A172 (cell line): ENCODE data around the gene LILRA5. TPM values are rescaled to one million over a fixed set of nuclear protein-coding genes. Genes with fewer than 3 reads are reported as not detected.
"Not testable (repeated sequence)": the region's sequence is repeated elsewhere in the genome, so short reads cannot be mapped to it uniquely, and the experiment has no call there.

Source experiments
- DNase-seq: peaks from one replicate; pipeline ENCODE4 v3.0.0-alpha.2; 2015; ENCODE audit warnings: low spot score
- total RNA-seq: library from RNA; depleted of rRNA; stranded (reverse); fragments of >200 nt; shearing (Covaris generic); gene quantifications from 2 replicates; pipeline ENCODE4 v1.2.3, GENCODE V29; 2014; rRNA removed

LILRA5 gene
- total RNA-seq = not detected in 2 replicates

GRCh38 chr19:54312436-54313377, at the start of gene LILRA5:
Gene LILRA5 (minus strand): TSS chr19:54313166. CDS start chr19:54313019, 147 bp downstream.
- DNase-seq = no peak

- DNase-seq = not testable (repeated sequence)
These were observed 48.9 kb upstream of the LILRA5 start for GRCh38 chr19:54361680-54362422.

GRCh38 chr19:54359149-54359820, 46.3 kb upstream of the LILRA5 start:
- not testable (repeated sequence) for DNase-seq

GRCh38 chr19:54357381-54357780, 44.4 kb upstream of the LILRA5 start:
- DNase-seq = no peak

- no peak for DNase-seq
These were observed 43.6 kb upstream of the LILRA5 start for GRCh38 chr19:54356444-54357056.

- DNase-seq = no peak
These were observed 42.7 kb upstream of the LILRA5 start for GRCh38 chr19:54355675-54356074.

- DNase-seq = no peak
These were observed 41.8 kb upstream of the LILRA5 start for GRCh38 chr19:54354761-54355160.

- no peak for DNase-seq
These were observed 39.6 kb upstream of the LILRA5 start for GRCh38 chr19:54352546-54352945.

GRCh38 chr19:54352041-54352440, 39.1 kb upstream of the LILRA5 start:
- no peak for DNase-seq

GRCh38 chr19:54351474-54351873, 38.5 kb upstream of the LILRA5 start:
- no peak for DNase-seq

- no peak for DNase-seq
These were observed 33.0 kb upstream of the LILRA5 start for GRCh38 chr19:54345938-54346386.

- no peak for DNase-seq
These were observed 30.9 kb upstream of the LILRA5 start for GRCh38 chr19:54343868-54344267.

GRCh38 chr19:54341295-54341694, 28.3 kb upstream of the LILRA5 start:
- DNase-seq = no peak

- no peak for DNase-seq
These were observed 26.8 kb upstream of the LILRA5 start for GRCh38 chr19:54339646-54340358.

GRCh38 chr19:54338521-54338920, 25.6 kb upstream of the LILRA5 start:
- DNase-seq = no peak

GRCh38 chr19:54337858-54338230, 24.9 kb upstream of the LILRA5 start:
- no peak for DNase-seq

GRCh38 chr19:54336893-54337857, 24.2 kb upstream of the LILRA5 start:
- no peak for DNase-seq

GRCh38 chr19:54335979-54336892, 23.3 kb upstream of the LILRA5 start:
- DNase-seq = no peak

GRCh38 chr19:54335164-54335563, 22.2 kb upstream of the LILRA5 start:
- DNase-seq = no peak
